RCC 7860 (cell line): ENCODE measurements around the gene RNF181.
"Not testable (repeated sequence)": the region's sequence is repeated elsewhere in the genome, so short reads cannot be mapped to it uniquely, and the experiment has no call there.

Source experiments
- DNase-seq: peaks from one replicate; pipeline ENCODE4 v3.0.0-alpha.2; 2015; ENCODE audit warnings: low spot score
- FAIRE-seq: peaks from 2 replicates; lab custom pipeline; 2012; peaks lifted over from hg19 to GRCh38; lab: Jason Lieb, UNC

RNF181 gene

GRCh38 chr2:85577063-85577385, 18.5 kb upstream of the RNF181 start:
- no peak for FAIRE-seq
- no peak for DNase-seq

- FAIRE-seq = no peak
- peak; percentile 37 for DNase-seq
Measured at GRCh38 chr2:85577386-85578242, 17.9 kb upstream of the RNF181 start, which contains the start of gene VAMP8. Gene VAMP8, plus strand, starts transcription at chr2:85577586. Its CDS starts 61 bp downstream, at chr2:85577647.

- DNase-seq = no peak
- no peak for FAIRE-seq
Measured at GRCh38 chr2:85578243-85579180, 17.0 kb upstream of the RNF181 start.

GRCh38 chr2:85579266-85579935, 16.1 kb upstream of the RNF181 start:
- DNase-seq (no peak), FAIRE-seq (no peak)

GRCh38 chr2:85580206-85580605, 15.3 kb upstream of the RNF181 start:
- DNase-seq (no peak), FAIRE-seq (no peak)

GRCh38 chr2:85582492-85582891, 13.1 kb upstream of the RNF181 start:
- DNase-seq (no peak), FAIRE-seq (no peak)

- FAIRE-seq (no peak), DNase-seq (no peak)
Measured at GRCh38 chr2:85583667-85584353, 11.7 kb upstream of the RNF181 start.

- FAIRE-seq (no peak), DNase-seq (no peak)
Measured at GRCh38 chr2:85584354-85584856, 11.1 kb upstream of the RNF181 start, which contains the start of gene VAMP5. Gene VAMP5, plus strand, starts transcription at chr2:85584431. Its CDS starts 60 bp downstream, at chr2:85584491.

GRCh38 chr2:85584857-85585780, 10.4 kb upstream of the RNF181 start:
- FAIRE-seq (peak; percentile 92), DNase-seq (peak; percentile 98)

- DNase-seq (peak; percentile 87), FAIRE-seq (peak; percentile 76)
Measured at GRCh38 chr2:85585781-85586105, 9.8 kb upstream of the RNF181 start.

- FAIRE-seq = no peak
- DNase-seq = no peak
Measured at GRCh38 chr2:85588236-85588635, 7.3 kb upstream of the RNF181 start.

- no peak for FAIRE-seq
- DNase-seq = no peak
Measured at GRCh38 chr2:85588645-85589044, 6.9 kb upstream of the RNF181 start.

GRCh38 chr2:85589181-85589580, 6.4 kb upstream of the RNF181 start:
- no peak for DNase-seq
- FAIRE-seq = no peak

GRCh38 chr2:85589982-85590791, 5.4 kb upstream of the RNF181 start:
- no peak for FAIRE-seq
- peak; percentile 82 for DNase-seq

GRCh38 chr2:85590950-85591349, 4.6 kb upstream of the RNF181 start:
- DNase-seq = no peak
- no peak for FAIRE-seq

GRCh38 chr2:85591563-85591962, 4.0 kb upstream of the RNF181 start:
- FAIRE-seq (no peak), DNase-seq (no peak)

- DNase-seq, FAIRE-seq: not testable (repeated sequence)
Measured at GRCh38 chr2:85592299-85592698, 3.2 kb upstream of the RNF181 start.

- DNase-seq (no peak), FAIRE-seq (no peak)
Measured at GRCh38 chr2:85593023-85593422, 2.5 kb upstream of the RNF181 start.
